HG03460 (cell line): ENCODE data around the gene NFATC2IP.
"Not testable (repeated sequence)": the region's sequence is repeated elsewhere in the genome, so short reads cannot be mapped to it uniquely, and the experiment has no call there.

ENCODE experiments used
- ATAC-seq: cut with Tn5 transposase; IDR thresholded peaks from one replicate; pipeline ENCODE4 v1.9.1; 2021; ENCODE audit not compliant: unreplicated experiment

Gene NFATC2IP

GRCh38 chr16:28990375-28991040 lies 39.8 kb downstream of the NFATC2IP start:
- ATAC-seq = no peak

- ATAC-seq = no peak
Observed at GRCh38 chr16:28991687-28992086, 41.0 kb downstream of the NFATC2IP start.

GRCh38 chr16:28992496-28992895 lies 41.8 kb downstream of the NFATC2IP start:
- no peak for ATAC-seq

GRCh38 chr16:28998837-28999236 lies 48.1 kb downstream of the NFATC2IP start:
- no peak for ATAC-seq

- no peak for ATAC-seq
Observed at GRCh38 chr16:28999577-28999976, 48.8 kb downstream of the NFATC2IP start.

- no peak for ATAC-seq
Observed at GRCh38 chr16:29000019-29000418, 49.3 kb downstream of the NFATC2IP start.

GRCh38 chr16:29004496-29005139 lies 53.9 kb downstream of the NFATC2IP start:
- not testable (repeated sequence) for ATAC-seq

GRCh38 chr16:29007730-29008593 lies 57.2 kb downstream of the NFATC2IP start:
- no peak for ATAC-seq

- ATAC-seq = no peak
Observed at GRCh38 chr16:29009050-29009837, 58.5 kb downstream of the NFATC2IP start.

GRCh38 chr16:29009838-29010166 lies 59.1 kb downstream of the NFATC2IP start:
- ATAC-seq = no peak

- no peak for ATAC-seq
Observed at GRCh38 chr16:29011112-29011511, 60.4 kb downstream of the NFATC2IP start.

GRCh38 chr16:29011851-29012250 lies 61.1 kb downstream of the NFATC2IP start:
- no peak for ATAC-seq

GRCh38 chr16:29012913-29013553 lies 62.3 kb downstream of the NFATC2IP start:
- ATAC-seq = no peak

- ATAC-seq = no peak
Observed at GRCh38 chr16:29014561-29015069, 63.9 kb downstream of the NFATC2IP start.
